Stomach (tissue), 9 donors: ENCODE data around the gene GANAB. TPM values are rescaled to one million over a fixed set of nuclear protein-coding genes. Genes with fewer than 3 reads are reported as not detected.
A peak's percentile ranks its signal among the peaks of the same experiment; 100 is the strongest.
"Not testable (repeated sequence)": the region's sequence is repeated elsewhere in the genome, so short reads cannot be mapped to it uniquely, and the experiment has no call there.

ENCODE experiments used
- DNase-seq, 2 donors: peaks; one replicate each; pipeline versions ENCODE4 v3.0.0 to v3.0.0-alpha.2; 2013 to 2019
- H3K27ac ChIP-seq, 5 donors: fragments of 200-600 bp in 4 of 5; sonication (generic) in 4 of 5; one replicate each; pipeline ENCODE4 v1.5.1; 2013 to 2019; ENCODE audit warnings: mild to moderate bottlenecking in 1 of 5, moderate library complexity in 1 of 5
- H3K27me3 ChIP-seq, 3 donors: fragments of 200-600 bp; sonication (generic); one replicate each; pipeline ENCODE4 v1.5.1; 2017 to 2019; ENCODE audit warnings: mixed run types in 1 of 3
- H3K36me3 ChIP-seq, 4 donors: fragments of 200-600 bp; sonication (generic); 1 replicate in 3 of 4; 2 replicates in 1 of 4; pipeline ENCODE4 v1.5.1; 2016 to 2019
- H3K4me1 ChIP-seq, 4 donors: fragments of 200-600 bp; sonication (generic); one replicate each; pipeline ENCODE4 v1.5.1; 2016 to 2019
- H3K4me3 ChIP-seq, 4 donors: fragments of 200-600 bp; sonication (generic) in 3 of 4; one replicate each; pipeline ENCODE4 v1.5.1; 2016 to 2019; ENCODE audit warnings: mild to moderate bottlenecking in 1 of 4
- H3K9me3 ChIP-seq, 4 donors: fragments of 200-600 bp; sonication (generic); one replicate each; pipeline ENCODE4 v1.5.1; 2016 to 2019
- EP300 ChIP-seq: sonication (generic); formaldehyde crosslinking; IDR thresholded peaks from one replicate; pipeline ENCODE4 v1.6.1; 2017; ENCODE audit warnings: antibody characterized with exemption
- POLR2A ChIP-seq, 4 donors: fragments of 450-650 bp; IDR thresholded peaks; one replicate each; pipeline ENCODE4 v1.6.1; 2016; ENCODE audit warnings: antibody characterized with exemption in 4 of 4, control low read depth in 2 of 4, mild to moderate bottlenecking in 1 of 4, moderate library complexity in 1 of 4
- POLR2AphosphoS5 ChIP-seq, 3 donors: sonication (generic); formaldehyde crosslinking; IDR thresholded peaks; one replicate each; pipeline ENCODE4 v1.6.1; 2016; ENCODE audit warnings: antibody characterized with exemption in 3 of 3
- WGBS, 5 donors: extraction: QIAGEN DNeasy Blood & Tissue Kit in 3 of 5; methylation state at CpG; one replicate each; pipeline versions ENCODE4 v1.1.5 to v1.1.7; 2013 to 2018; 5-methylcytosine and 5-hydroxymethylcytosine counted together
- intact Hi-C: fragments of 100-400 bp; cut with DNase I; formaldehyde crosslinking; loops from one replicate; pipeline ENCODE4 v1.15.1; 2023; ENCODE audit warnings: low total_unique reads
- polyA plus RNA-seq, 3 donors: library from polyadenylated mRNA; stranded (reverse); fragments of 200-250 nt; gene quantifications; one replicate each; pipeline ENCODE4 v1.2.3, GENCODE V29; 2013
- total RNA-seq, 5 donors: library from RNA; depleted of rRNA; stranded (reverse); fragments of >200 nt; gene quantifications; one replicate each; pipeline versions ENCODE4 v1.1.0 to v1.2.3, GENCODE V29; 2014 to 2016
- TF ChIP-seq, protein P1 (sequence below), 7 experiments: fragments of 450-650 bp in 4 of 7; fragments of 200-600 bp in 3 of 7; sonication (generic) in 3 of 7; IDR thresholded peaks; one replicate each; pipeline ENCODE4 v1.5.1; 2016 to 2019; ENCODE audit warnings: antibody characterized with exemption in 7 of 7, control low read depth in 2 of 7, mild to moderate bottlenecking in 1 of 7
- donor health status: healthy with polysubstance abuse.
- donor health status: Bipolar disorder and iron deficiency.
- donor health status: healthy.

GANAB gene
- total and polyA plus RNA-seq, 8 donors = 21.4 to 155 (median 75.1) TPM

DNA sequence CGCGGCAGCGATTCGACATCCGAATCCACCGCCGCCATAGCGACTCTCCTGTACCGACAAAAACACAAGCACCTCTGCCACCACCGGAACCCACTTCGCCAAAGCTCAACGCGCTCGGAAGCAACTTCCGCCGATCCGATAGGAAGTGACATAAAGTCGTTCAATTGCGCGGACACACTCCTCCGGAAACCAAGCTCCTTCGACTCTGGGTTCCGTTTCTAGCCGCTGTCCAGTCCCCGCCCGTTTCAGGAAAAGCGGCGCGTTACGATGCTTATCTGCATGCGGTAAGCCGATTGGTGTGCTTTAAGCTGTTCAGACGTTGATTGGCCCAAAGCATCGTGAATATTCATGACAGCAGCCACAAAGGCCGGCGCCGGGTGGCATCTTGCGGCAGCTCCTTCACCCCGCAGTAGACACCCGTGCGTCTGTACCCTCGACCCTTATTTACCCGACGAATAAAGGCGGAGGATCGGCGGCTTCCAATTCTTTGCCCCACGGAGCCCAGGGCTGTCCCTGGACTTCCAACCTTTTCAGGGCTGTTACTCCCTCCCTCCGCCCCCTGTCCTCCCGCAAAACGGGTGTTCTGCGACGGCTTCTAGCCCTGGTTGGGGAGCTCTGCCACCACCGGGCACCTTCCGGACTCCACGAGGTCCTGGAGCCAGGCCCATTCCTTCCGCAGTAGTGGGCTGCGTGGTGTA, 54.8 kb downstream of the GANAB start, which contains the start of gene TUT1:
Gene TUT1 (minus strand): TSS at position 76 of the 698 bp plus-strand sequence. CDS start 38 bp downstream, at position 38.
- Histone ChIP-seq H3K27me3 (no peaks in the 10 kb centered on the region), H3K36me3 (peaks cover 35 to 61% (median 55%) of the 10 kb centered on the region in 4 donors), H3K27ac (peak within 1 kb of the TSS; percentile 87 to 100 (median 97)), H3K4me1 (peaks cover 43 to 67% (median 53%) of the 10 kb centered on the region in 4 donors), H3K4me3 (peak within 1 kb of the TSS; percentile 66 to 87 (median 68)), H3K9me3 (no peaks in the 10 kb centered on the region)
- DNase-seq = peak; percentile 97 to 99
- intact Hi-C loops = no loop called here
- WGBS, 5 donors = 0 to 1% (median 0%) methylated on average over 39 to 58 of the region's 58 CpGs
- TF ChIP-seq, protein P1, sequence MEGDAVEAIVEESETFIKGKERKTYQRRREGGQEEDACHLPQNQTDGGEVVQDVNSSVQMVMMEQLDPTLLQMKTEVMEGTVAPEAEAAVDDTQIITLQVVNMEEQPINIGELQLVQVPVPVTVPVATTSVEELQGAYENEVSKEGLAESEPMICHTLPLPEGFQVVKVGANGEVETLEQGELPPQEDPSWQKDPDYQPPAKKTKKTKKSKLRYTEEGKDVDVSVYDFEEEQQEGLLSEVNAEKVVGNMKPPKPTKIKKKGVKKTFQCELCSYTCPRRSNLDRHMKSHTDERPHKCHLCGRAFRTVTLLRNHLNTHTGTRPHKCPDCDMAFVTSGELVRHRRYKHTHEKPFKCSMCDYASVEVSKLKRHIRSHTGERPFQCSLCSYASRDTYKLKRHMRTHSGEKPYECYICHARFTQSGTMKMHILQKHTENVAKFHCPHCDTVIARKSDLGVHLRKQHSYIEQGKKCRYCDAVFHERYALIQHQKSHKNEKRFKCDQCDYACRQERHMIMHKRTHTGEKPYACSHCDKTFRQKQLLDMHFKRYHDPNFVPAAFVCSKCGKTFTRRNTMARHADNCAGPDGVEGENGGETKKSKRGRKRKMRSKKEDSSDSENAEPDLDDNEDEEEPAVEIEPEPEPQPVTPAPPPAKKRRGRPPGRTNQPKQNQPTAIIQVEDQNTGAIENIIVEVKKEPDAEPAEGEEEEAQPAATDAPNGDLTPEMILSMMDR (IDR thresholded peaks at IDR 0.05) = peak in 1 of 7 experiments; percentile 10
- TF ChIP-seq POLR2A (IDR thresholded peaks at IDR 0.05) (peak in 1 of 4 donors; percentile 64), POLR2AphosphoS5 (IDR thresholded peaks at IDR 0.05) (peak; percentile 96 to 99 (median 98)), EP300 (no peak)

DNA sequence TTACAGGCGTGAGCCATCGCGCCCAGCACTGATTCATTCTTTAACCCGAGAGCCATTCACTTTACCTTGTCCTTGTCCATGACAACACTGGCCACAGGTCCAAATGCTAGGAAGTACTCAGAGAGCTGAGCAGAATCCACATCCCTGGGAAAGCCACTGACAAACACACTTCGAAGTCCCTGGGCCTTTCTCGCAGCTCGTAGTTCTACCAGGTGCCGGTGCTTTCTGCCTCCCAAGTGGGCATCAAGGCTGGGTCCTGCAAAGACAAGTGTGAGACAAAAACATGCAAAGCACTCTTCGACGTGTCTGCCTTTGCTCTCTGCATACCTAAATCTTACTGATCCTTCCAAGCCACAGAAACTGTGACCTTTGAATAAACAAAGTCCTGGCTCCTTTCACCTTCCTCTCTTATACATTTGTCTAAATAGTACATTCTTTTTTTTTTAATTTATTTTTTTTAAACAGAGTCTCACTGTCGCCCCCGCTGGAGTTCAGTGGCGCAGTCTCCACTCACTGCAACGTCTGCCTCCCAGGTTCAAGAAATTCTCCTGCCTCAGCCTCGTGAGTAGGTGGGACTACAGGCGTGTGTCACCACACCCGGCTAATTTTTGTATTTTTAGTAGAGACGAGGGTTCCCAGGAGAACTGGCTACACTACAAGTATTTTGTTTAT, 57.3 kb downstream of the GANAB start:
- Histone ChIP-seq H3K27me3 (no peaks in the 10 kb centered on the region), H3K4me1 (peaks cover 43 to 70% (median 52%) of the 10 kb centered on the region in 4 donors), H3K36me3 (peaks cover 24 to 54% (median 53%) of the 10 kb centered on the region in 4 donors), H3K27ac (peak overlapping the region in 4 of 5 donors; percentile 32 to 98 (median 58)), H3K4me3 (no peak overlapping the region), H3K9me3 (no peaks in the 10 kb centered on the region)
- peak in 1 of 2 donors; percentile 32 for DNase-seq
- 54 to 63% (median 60%) methylated on average over 18 of the region's 18 CpGs for WGBS, 5 donors
- intact Hi-C loops = no loop called here
- TF ChIP-seq POLR2AphosphoS5 (IDR thresholded peaks at IDR 0.05) (no peak), POLR2A (IDR thresholded peaks at IDR 0.05) (no peak), EP300 (no peak)
- TF ChIP-seq, protein P1 (IDR thresholded peaks at IDR 0.05) = no peak

DNA sequence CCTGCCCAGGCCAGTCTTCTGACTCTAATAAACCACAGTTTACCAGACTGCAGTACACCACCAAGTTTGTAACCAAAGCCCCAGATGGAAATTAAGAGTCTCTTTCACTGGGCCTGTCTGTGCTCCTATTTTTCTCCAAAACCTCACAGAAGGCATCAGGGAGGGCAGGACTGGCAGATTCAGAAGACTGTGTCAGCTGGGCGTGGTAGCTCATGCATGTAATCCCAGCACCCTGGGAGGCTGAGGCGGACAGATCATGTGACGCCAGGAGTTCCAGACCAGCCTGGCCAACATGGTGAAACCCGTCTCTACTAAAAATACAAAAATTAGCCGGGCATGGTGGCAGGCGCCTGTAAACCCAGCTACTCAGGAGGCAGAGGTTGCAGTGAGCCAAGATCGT, 61.1 kb downstream of the GANAB start:
- H3K27me3 ChIP-seq, intact Hi-C loops, H3K4me3 ChIP-seq, DNase-seq, H3K9me3 ChIP-seq, H3K27ac ChIP-seq: not testable (repeated sequence)
- Histone ChIP-seq H3K4me1 (peaks cover 14 to 41% (median 29%) of the 10 kb centered on the region in 4 donors), H3K36me3 (peaks cover 29 to 83% (median 75%) of the 10 kb centered on the region in 4 donors)
- WGBS, 5 donors = 84 to 97% (median 92%) methylated on average over 7 of the region's 7 CpGs

- H3K27ac ChIP-seq, H3K27me3 ChIP-seq, intact Hi-C loops, H3K9me3 ChIP-seq, DNase-seq, H3K4me3 ChIP-seq: not testable (repeated sequence)
- 91 to 99% (median 98%) methylated on average over 4 of the region's 4 CpGs for WGBS, 5 donors
- H3K36me3 ChIP-seq = peaks cover 34 to 96% (median 89%) of the 10 kb centered on the region in 4 donors
- H3K4me1 ChIP-seq = peaks cover 0 to 16% (median 7%) of the 10 kb centered on the region in 4 donors
Observed at GRCh38 chr11:62581735-62582134, 64.7 kb downstream of the GANAB start.

DNA sequence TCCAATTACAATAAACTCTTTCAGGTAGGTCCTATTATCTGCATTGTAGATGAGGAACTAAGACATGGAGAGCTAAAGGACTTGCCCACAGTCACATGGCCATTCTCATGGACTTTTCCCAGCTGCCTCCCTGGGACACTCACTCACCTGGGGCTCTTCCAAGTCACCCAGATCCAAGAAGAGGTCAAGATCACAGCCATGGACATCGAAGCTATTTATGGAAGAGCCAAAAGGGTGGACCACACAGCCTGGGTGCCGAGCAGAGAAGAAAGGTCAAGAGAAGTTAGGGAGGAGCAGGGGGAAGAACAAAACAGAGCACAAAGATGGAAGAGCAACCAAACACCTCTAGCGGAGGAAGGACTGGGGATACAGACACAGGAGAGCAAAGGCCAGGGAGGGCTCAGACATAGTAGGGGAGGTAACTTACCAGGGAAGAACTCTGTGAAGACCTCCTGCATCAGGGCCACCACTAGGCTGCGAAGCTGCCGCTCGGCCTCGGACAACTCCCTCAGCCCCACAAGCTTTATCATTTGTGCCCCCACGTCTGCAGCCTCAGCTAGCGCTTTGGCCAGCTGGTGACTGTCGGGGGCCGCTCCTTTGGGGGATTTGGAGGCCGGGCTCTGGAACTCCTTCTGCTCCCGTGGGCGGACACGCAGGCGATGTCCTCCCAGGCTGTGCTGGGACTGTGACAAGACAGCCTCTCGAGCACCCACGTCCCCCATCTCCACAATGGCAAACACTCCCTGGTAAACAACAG, 65.3 kb downstream of the GANAB start:
- 90 to 95% (median 93%) methylated on average over 18 of the region's 18 CpGs for WGBS, 5 donors
- intact Hi-C loops = no loop called here
- H3K4me3 ChIP-seq = no peak overlapping the region
- no peaks in the 10 kb centered on the region for H3K27me3 ChIP-seq
- H3K9me3 ChIP-seq = no peaks in the 10 kb centered on the region
- TF ChIP-seq EP300 = no peak
- TF ChIP-seq POLR2A (IDR thresholded peaks at IDR 0.05) = no peak
- TF ChIP-seq POLR2AphosphoS5 (IDR thresholded peaks at IDR 0.05) = no peak
- TF ChIP-seq, protein P1 (IDR thresholded peaks at IDR 0.05) = no peak
- H3K4me1 ChIP-seq = peaks cover 5 to 22% (median 12%) of the 10 kb centered on the region in 4 donors
- H3K36me3 ChIP-seq = peaks cover 30 to 96% (median 89%) of the 10 kb centered on the region in 4 donors
- H3K27ac ChIP-seq = no peak overlapping the region
- no peak for DNase-seq
